Astrocyte (in vitro differentiated cells and primary cell): ENCODE results near the gene DDX60. TPM values are rescaled to one million over a fixed set of nuclear protein-coding genes. Genes with fewer than 3 reads are reported as not detected.
A peak's percentile ranks its signal among the peaks of the same experiment; 100 is the strongest.
"Not testable (repeated sequence)": the region's sequence is repeated elsewhere in the genome, so short reads cannot be mapped to it uniquely, and the experiment has no call there.

ENCODE experiments used
- DNase-seq: peaks from one replicate; pipeline ENCODE4 v3.0.0-alpha.2; 2010; ENCODE audit warnings: low read depth
- FAIRE-seq: peaks from 2 replicates; lab custom pipeline; 2011; peaks lifted over from hg19 to GRCh38; lab: Jason Lieb, UNC
- H2AFZ ChIP-seq: 2 replicates; pipeline ENCODE4 v1.6.0; 2012; ENCODE audit warnings: low read depth, low read length, inconsistent platforms
- H3K27ac ChIP-seq: 2 replicates; pipeline ENCODE4 v1.5.1; 2011; ENCODE audit warnings: low read depth, low read length, inconsistent platforms
- H3K27me3 ChIP-seq: 2 replicates; pipeline ENCODE4 v1.6.0; 2011; ENCODE audit warnings: low read length, inconsistent platforms; ENCODE audit not compliant: insufficient read depth
- H3K36me3 ChIP-seq: 2 replicates; pipeline ENCODE4 v1.5.1; 2011; ENCODE audit warnings: low read length, inconsistent platforms; ENCODE audit not compliant: insufficient read depth
- H3K4me1 ChIP-seq: 2 replicates; pipeline ENCODE4 v1.5.1; 2011; ENCODE audit warnings: low read length, inconsistent platforms; ENCODE audit not compliant: insufficient read depth
- H3K4me2 ChIP-seq: 2 replicates; pipeline ENCODE4 v1.6.0; 2012; ENCODE audit warnings: low read length, inconsistent platforms
- H3K4me3 ChIP-seq: 2 replicates; pipeline ENCODE4 v1.5.1; 2011; ENCODE audit warnings: low read depth, mild to moderate bottlenecking, low read length, inconsistent platforms; ENCODE audit not compliant: insufficient read depth
- H3K79me2 ChIP-seq: 2 replicates; pipeline ENCODE4 v1.6.0; 2012; ENCODE audit warnings: mild to moderate bottlenecking, low read length, inconsistent platforms; ENCODE audit not compliant: insufficient read depth
- H3K9ac ChIP-seq: 2 replicates; pipeline ENCODE4 v1.6.0; 2012; ENCODE audit warnings: mild to moderate bottlenecking, low read length, inconsistent platforms
- H3K9me3 ChIP-seq: 2 replicates; pipeline ENCODE4 v1.5.1; 2012; ENCODE audit warnings: low read depth, mild to moderate bottlenecking, low read length, inconsistent platforms; ENCODE audit not compliant: insufficient read depth
- H4K20me1 ChIP-seq: 2 replicates; pipeline ENCODE4 v1.6.0; 2012; ENCODE audit warnings: low read length, inconsistent platforms; ENCODE audit not compliant: insufficient read depth
- H3K27ac Mint-ChIP-seq: one replicate; pipeline ENCODE4 v1.8.0; 2021; ENCODE audit warnings: mild to moderate bottlenecking, mixed read lengths; ENCODE audit not compliant: unreplicated experiment
- H3K27me3 Mint-ChIP-seq: one replicate; pipeline ENCODE4 v1.8.0; 2021; ENCODE audit warnings: low read depth, mixed read lengths; ENCODE audit not compliant: unreplicated experiment
- H3K36me3 Mint-ChIP-seq: one replicate; pipeline ENCODE4 v1.8.0; 2021; ENCODE audit warnings: low read depth, mixed read lengths; ENCODE audit not compliant: unreplicated experiment
- H3K4me1 Mint-ChIP-seq: one replicate; pipeline ENCODE4 v1.8.0; 2021; ENCODE audit warnings: low read depth, mixed read lengths; ENCODE audit not compliant: unreplicated experiment
- H3K4me3 Mint-ChIP-seq: one replicate; pipeline ENCODE4 v1.8.0; 2021; ENCODE audit warnings: mild to moderate bottlenecking, moderate library complexity, mixed read lengths; ENCODE audit not compliant: unreplicated experiment
- H3K9me3 Mint-ChIP-seq: one replicate; pipeline ENCODE4 v1.8.0; 2021; ENCODE audit warnings: mild to moderate bottlenecking, mixed read lengths; ENCODE audit not compliant: unreplicated experiment
- EZH2 ChIP-seq: IDR thresholded peaks from 2 replicates; pipeline ENCODE4 v1.6.1; 2012; ENCODE audit warnings: mild to moderate bottlenecking, low read length, inconsistent platforms; ENCODE audit not compliant: insufficient read depth
- total RNA-seq: library from RNA; stranded (reverse); gene quantifications from 2 replicates; pipeline ENCODE4 v1.2.1, GENCODE V29; 2021
- TF ChIP-seq, protein P1 (sequence below): IDR thresholded peaks from 2 replicates; pipeline ENCODE4 v1.5.1; 2011; ENCODE audit warnings: low read depth, mild to moderate bottlenecking, inconsistent platforms, low read length, moderate library complexity; ENCODE audit not compliant: insufficient read depth

Gene DDX60
- total RNA-seq, 1 donor from 2014 or later, result 44.0 TPM

DNA sequence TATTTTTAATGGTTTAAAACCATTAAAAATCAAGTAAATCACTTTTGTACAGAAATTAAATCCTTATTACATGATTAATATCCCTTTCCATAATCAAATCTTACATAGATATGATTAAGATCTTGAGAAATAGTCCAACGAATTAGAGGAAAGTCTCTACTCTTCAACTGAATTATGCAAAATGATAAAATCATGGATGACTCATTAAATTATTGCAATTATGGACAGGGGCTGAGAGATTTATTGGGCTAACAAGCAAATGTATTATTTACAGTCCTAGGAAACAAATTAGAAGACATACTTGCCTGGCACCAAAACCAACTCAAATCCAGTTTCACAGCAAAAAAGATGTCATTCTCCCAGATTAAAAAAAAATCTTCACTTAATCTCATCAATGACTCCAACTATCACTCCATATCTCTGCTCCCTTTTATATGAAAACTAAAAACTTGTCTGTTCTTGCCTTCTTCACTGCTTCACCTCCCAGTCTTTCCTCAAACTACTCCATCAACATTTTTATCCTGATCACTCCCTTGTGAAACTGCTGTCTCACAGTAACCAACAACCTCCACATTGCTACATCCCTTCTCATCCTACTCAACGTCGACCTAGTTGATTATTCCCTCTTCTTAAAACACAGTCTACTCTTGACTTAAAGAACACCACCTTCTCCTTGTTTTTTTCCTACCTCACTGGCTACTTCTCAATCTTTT is 18.4 kb upstream of the DDX60 start:
- Histone ChIP-seq H3K9ac (no peak overlapping the region), H4K20me1 (no peaks in the 10 kb centered on the region), H3K79me2 (no peaks in the 10 kb centered on the region), H2AFZ (no peak overlapping the region), H3K27ac (no peak overlapping the region), H3K4me1 (no peaks in the 10 kb centered on the region), H3K4me3 (no peak overlapping the region), H3K36me3 (no peaks in the 10 kb centered on the region), H3K4me2 (no peak overlapping the region), H3K27me3 (no peaks in the 10 kb centered on the region), H3K9me3 (no peaks in the 10 kb centered on the region)
- no peak for FAIRE-seq
- no peak overlapping the region for H3K4me3 Mint-ChIP-seq
- H3K9me3 Mint-ChIP-seq, result no peaks in the 10 kb centered on the region
- TF ChIP-seq EZH2, result no peak
- TF ChIP-seq, protein P1, sequence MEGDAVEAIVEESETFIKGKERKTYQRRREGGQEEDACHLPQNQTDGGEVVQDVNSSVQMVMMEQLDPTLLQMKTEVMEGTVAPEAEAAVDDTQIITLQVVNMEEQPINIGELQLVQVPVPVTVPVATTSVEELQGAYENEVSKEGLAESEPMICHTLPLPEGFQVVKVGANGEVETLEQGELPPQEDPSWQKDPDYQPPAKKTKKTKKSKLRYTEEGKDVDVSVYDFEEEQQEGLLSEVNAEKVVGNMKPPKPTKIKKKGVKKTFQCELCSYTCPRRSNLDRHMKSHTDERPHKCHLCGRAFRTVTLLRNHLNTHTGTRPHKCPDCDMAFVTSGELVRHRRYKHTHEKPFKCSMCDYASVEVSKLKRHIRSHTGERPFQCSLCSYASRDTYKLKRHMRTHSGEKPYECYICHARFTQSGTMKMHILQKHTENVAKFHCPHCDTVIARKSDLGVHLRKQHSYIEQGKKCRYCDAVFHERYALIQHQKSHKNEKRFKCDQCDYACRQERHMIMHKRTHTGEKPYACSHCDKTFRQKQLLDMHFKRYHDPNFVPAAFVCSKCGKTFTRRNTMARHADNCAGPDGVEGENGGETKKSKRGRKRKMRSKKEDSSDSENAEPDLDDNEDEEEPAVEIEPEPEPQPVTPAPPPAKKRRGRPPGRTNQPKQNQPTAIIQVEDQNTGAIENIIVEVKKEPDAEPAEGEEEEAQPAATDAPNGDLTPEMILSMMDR, result no peak
- no peak overlapping the region for H3K27ac Mint-ChIP-seq
- peaks cover 12% of the 10 kb centered on the region for H3K4me1 Mint-ChIP-seq
- peaks cover 6% of the 10 kb centered on the region for H3K36me3 Mint-ChIP-seq
- DNase-seq, result no peak
- H3K27me3 Mint-ChIP-seq, result no peaks in the 10 kb centered on the region

DNA sequence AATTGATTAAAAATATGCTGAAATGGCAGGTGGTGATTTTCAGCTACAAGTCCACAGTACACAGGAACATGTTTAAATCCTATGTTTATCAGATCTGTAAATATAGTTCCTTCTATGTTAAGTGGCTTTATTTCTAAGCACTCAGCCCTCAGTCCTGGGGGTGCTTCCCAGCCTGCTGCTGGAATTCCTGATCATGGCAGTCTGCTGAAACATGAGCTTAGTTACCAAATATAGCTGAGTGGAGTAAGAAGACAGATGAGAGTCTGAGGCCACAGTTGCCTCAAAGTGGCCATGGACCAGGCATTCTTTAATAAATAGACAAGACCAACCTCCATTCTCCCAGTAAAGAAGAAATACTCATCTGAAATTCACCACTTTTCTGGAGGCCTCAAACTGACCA is 17.1 kb upstream of the DDX60 start:
- Mint-ChIP-seq H3K9me3 (no peaks in the 10 kb centered on the region), H3K36me3 (no peaks in the 10 kb centered on the region), H3K27ac (no peak overlapping the region), H3K4me1 (peaks cover 12% of the 10 kb centered on the region), H3K4me3 (no peak overlapping the region), H3K27me3 (no peaks in the 10 kb centered on the region)
- no peak for FAIRE-seq
- Histone ChIP-seq H3K4me2 (no peak overlapping the region), H3K27me3 (no peaks in the 10 kb centered on the region), H3K4me1 (no peaks in the 10 kb centered on the region), H3K36me3 (no peaks in the 10 kb centered on the region), H4K20me1 (no peaks in the 10 kb centered on the region), H3K79me2 (no peaks in the 10 kb centered on the region), H3K4me3 (no peak overlapping the region), H3K27ac (no peak overlapping the region), H3K9ac (no peak overlapping the region), H2AFZ (no peak overlapping the region), H3K9me3 (no peaks in the 10 kb centered on the region)
- no peak for TF ChIP-seq EZH2
- TF ChIP-seq, protein P1, result no peak
- DNase-seq, result peak; percentile 71

- H3K4me1 Mint-ChIP-seq, result peaks cover 12% of the 10 kb centered on the region
- Histone ChIP-seq H3K4me3 (no peak overlapping the region), H3K79me2 (no peaks in the 10 kb centered on the region), H3K4me1 (no peaks in the 10 kb centered on the region), H2AFZ (no peak overlapping the region), H3K27me3 (no peaks in the 10 kb centered on the region), H3K27ac (no peak overlapping the region), H3K9ac (no peak overlapping the region), H3K4me2 (no peak overlapping the region), H3K9me3 (no peaks in the 10 kb centered on the region), H3K36me3 (no peaks in the 10 kb centered on the region), H4K20me1 (no peaks in the 10 kb centered on the region)
- H3K9me3 Mint-ChIP-seq, result peaks cover 6% of the 10 kb centered on the region
- TF ChIP-seq EZH2, result no peak
- TF ChIP-seq, protein P1, result no peak
- no peak overlapping the region for H3K4me3 Mint-ChIP-seq
- no peak for DNase-seq
- no peak for FAIRE-seq
- H3K27me3 Mint-ChIP-seq, result no peaks in the 10 kb centered on the region
- H3K27ac Mint-ChIP-seq, result no peak overlapping the region
- H3K36me3 Mint-ChIP-seq, result peaks cover 5% of the 10 kb centered on the region
These were observed 15.5 kb upstream of the DDX60 start for GRCh38 chr4:168334053-168334452.

- H3K27me3 ChIP-seq, H3K36me3 Mint-ChIP-seq, FAIRE-seq, H3K36me3 ChIP-seq, H3K9ac ChIP-seq, H3K9me3 Mint-ChIP-seq, H3K27me3 Mint-ChIP-seq, H3K4me3 ChIP-seq, DNase-seq, H3K27ac Mint-ChIP-seq, H3K4me3 Mint-ChIP-seq, H3K9me3 ChIP-seq, H3K4me1 Mint-ChIP-seq, H3K27ac ChIP-seq, H3K4me1 ChIP-seq, H3K4me2 ChIP-seq, H4K20me1 ChIP-seq, H2AFZ ChIP-seq, H3K79me2 ChIP-seq: not testable (repeated sequence)
These were observed 12.0 kb upstream of the DDX60 start for GRCh38 chr4:168330575-168330974.
